ENCODE data around the gene NDC80.
"Not testable (repeated sequence)": the region's sequence is repeated elsewhere in the genome, so short reads cannot be mapped to it uniquely, and the experiment has no call there.

NDC80 gene

GRCh38 chr18:2627821-2628276, 56.5 kb downstream of the NDC80 start:
- no peak for DNase-seq (ENCODE audit: low read depth)

- no peak for DNase-seq (ENCODE audit: low read depth)
These were observed 57.6 kb downstream of the NDC80 start for GRCh38 chr18:2629003-2629402.

- no peak for DNase-seq (ENCODE audit: low read depth)
These were observed 64.2 kb downstream of the NDC80 start for GRCh38 chr18:2635586-2635985.

GRCh38 chr18:2636126-2636631, 64.8 kb downstream of the NDC80 start:
- DNase-seq (ENCODE audit: low read depth), result no peak

GRCh38 chr18:2641638-2642037, 70.3 kb downstream of the NDC80 start:
- DNase-seq (ENCODE audit: low read depth), result no peak

- DNase-seq (ENCODE audit: low read depth), result no peak
These were observed 71.4 kb downstream of the NDC80 start for GRCh38 chr18:2642771-2643170.

- no peak for DNase-seq (ENCODE audit: low read depth)
These were observed 73.2 kb downstream of the NDC80 start for GRCh38 chr18:2644535-2644934.

GRCh38 chr18:2651981-2652380, 80.6 kb downstream of the NDC80 start:
- DNase-seq (ENCODE audit: low read depth), result no peak

- no peak for DNase-seq (ENCODE audit: low read depth)
These were observed 82.1 kb downstream of the NDC80 start for GRCh38 chr18:2653467-2653866.

- DNase-seq (ENCODE audit: low read depth), result no peak
These were observed 83.0 kb downstream of the NDC80 start for GRCh38 chr18:2654169-2654927.

- DNase-seq (ENCODE audit: low read depth), result peak; percentile 61
These were observed 83.5 kb downstream of the NDC80 start for GRCh38 chr18:2654928-2655177.

GRCh38 chr18:2655178-2655953, 84.0 kb downstream of the NDC80 start, which contains the start of gene SMCHD1:
TSS of gene SMCHD1 (plus strand) at chr18:2655726. CDS start at chr18:2656076, 350 bp downstream.
- peak; percentile 81 for DNase-seq (ENCODE audit: low read depth)

GRCh38 chr18:2655954-2656236, 84.5 kb downstream of the NDC80 start:
- DNase-seq (ENCODE audit: low read depth), result peak; percentile 24

- DNase-seq (ENCODE audit: low read depth), result peak; percentile 22
These were observed 85.1 kb downstream of the NDC80 start for GRCh38 chr18:2656237-2656980.

- DNase-seq (ENCODE audit: low read depth), result no peak
These were observed 85.7 kb downstream of the NDC80 start for GRCh38 chr18:2656981-2657512.

GRCh38 chr18:2657788-2658458, 86.6 kb downstream of the NDC80 start:
- no peak for DNase-seq (ENCODE audit: low read depth)

- not testable (repeated sequence) for DNase-seq (ENCODE audit: low read depth)
These were observed 89.5 kb downstream of the NDC80 start for GRCh38 chr18:2660849-2661248.

- DNase-seq (ENCODE audit: low read depth), result not testable (repeated sequence)
These were observed 90.9 kb downstream of the NDC80 start for GRCh38 chr18:2662288-2662687.

GRCh38 chr18:2662990-2663389, 91.6 kb downstream of the NDC80 start:
- no peak for DNase-seq (ENCODE audit: low read depth)
